A549 treated with DMSO at 1 μM for 4 hours (cell line): ENCODE measurements around the gene MED10. TPM values are rescaled to one million over a fixed set of nuclear protein-coding genes. Genes with fewer than 3 reads are reported as not detected.

ENCODE experiments used
- total RNA-seq: library from RNA; stranded (reverse); fragments of 200-300 nt; extraction: Qiagen RNA extraction; gene quantifications from 5 replicates; pipeline ENCODE4 v1.2.3, GENCODE V29; 2022; ENCODE audit warnings: low read depth

The MED10 gene, protein sequence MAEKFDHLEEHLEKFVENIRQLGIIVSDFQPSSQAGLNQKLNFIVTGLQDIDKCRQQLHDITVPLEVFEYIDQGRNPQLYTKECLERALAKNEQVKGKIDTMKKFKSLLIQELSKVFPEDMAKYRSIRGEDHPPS
- 73.4 to 98.9 TPM (median 77.4 TPM) in 5 replicates for total RNA-seq

GRCh38 chr5:6377905-6378765, at the start of gene MED10:
Gene MED10 (minus strand): TSS chr5:6378547. CDS start chr5:6378483, 64 bp downstream.

Other genes starting within 250 kb of the MED10 start
- gene UBE2QL1, start 70.3 kb upstream of the MED10 start, total RNA-seq, result 0.04 to 0.15 TPM (median 0.10 TPM) in 5 replicates